ENCODE measurements around the gene STAG1.
"Not testable (repeated sequence)": the region's sequence is repeated elsewhere in the genome, so short reads cannot be mapped to it uniquely, and the experiment has no call there.

STAG1 gene

DNA sequence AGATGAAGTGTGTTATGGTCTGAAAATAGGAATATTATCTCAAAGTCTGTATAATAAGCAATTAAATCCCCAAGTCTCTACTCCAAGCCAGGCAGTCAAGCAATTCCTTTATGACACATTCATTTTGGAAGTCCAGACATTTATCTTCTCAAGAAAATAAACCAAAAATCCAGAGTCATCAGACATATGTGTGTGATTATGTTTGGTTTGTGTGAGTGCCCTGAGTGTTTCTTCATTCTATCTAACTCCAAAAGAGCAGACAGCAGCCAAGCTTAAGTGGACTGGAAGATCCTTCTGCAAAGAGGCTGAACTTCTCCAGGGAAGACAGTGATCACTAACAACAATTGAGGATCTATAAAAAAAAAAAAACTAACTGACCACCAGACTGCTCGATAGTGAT, 239.8 kb downstream of the STAG1 start:
- no peak for DNase-seq (ENCODE audit: low read depth in 2 of 2)

DNA sequence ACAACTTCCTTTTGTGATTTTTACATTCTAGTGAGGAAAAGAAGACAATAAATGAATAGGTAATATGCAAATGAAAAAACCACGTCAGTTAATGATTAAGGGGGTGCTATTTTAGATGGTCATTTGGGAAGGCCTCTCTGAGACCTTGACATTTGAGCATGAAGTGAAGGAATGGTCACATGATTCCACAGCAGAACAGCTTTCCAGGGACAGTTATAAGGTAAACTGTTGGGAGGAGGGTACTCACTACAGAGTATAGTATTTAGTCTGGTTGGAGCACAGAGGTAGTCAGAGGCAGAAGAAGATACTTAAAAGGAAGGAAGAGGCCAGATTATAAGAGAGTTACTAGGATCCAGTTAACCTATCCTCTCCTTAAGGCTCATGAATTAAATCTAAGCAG, 246.5 kb downstream of the STAG1 start:
- no peak for DNase-seq (ENCODE audit: low read depth in 2 of 2)

GRCh38 chr3:136503056-136503455, 249.1 kb downstream of the STAG1 start:
- no peak for DNase-seq (ENCODE audit: low read depth in 2 of 2)

DNA sequence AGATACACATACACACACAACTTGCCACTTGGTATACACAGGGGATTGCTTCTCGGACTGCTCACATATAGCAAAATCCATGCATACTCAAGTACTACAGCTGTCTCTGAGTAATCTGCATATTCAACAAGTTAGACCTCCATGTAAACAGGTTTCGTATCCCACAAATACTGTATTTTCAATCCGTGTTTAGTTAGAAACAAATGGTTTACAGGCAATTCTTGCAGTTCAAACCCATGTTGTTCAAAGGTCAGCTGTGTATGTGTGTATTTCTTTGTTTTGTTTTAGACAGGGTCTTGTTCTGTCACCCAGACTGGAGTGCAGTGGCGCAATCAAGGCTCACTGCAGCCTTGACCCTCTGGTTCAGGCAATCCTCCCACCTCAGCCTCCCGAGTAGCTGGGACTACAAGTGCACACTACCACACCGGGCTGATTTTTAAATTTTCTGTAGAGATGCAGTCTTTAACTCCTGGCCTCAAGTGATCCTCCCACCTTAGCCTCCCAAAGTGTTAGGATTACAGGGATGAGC, 253.2 kb downstream of the STAG1 start:
- DNase-seq (ENCODE audit: low read depth in 2 of 2), result no peak

DNA sequence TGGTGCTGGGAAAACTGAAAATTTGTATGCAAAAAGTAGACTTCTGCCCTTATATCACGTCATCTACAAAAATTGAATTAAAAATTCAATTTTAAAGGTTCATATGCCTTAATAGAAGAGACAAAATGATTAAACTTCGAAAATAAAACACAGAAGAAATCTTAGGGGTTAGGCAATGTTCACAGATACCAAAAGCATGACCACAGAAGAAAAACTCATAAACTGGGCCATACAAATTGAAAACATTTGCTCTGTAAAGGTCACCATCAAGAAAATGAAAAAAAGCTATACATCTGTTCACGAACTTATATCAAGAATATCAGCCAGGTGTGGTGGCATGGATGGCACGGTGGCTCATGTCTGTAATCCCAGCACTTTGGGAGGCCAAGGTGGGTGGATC, 257.0 kb downstream of the STAG1 start:
- no peak for DNase-seq (ENCODE audit: low read depth in 2 of 2)

GRCh38 chr3:136490646-136491405, 261.4 kb downstream of the STAG1 start:
- DNase-seq (ENCODE audit: low read depth in 2 of 2), result no peak

- DNase-seq (ENCODE audit: low read depth in 2 of 2), result no peak
These were observed 266.4 kb downstream of the STAG1 start for GRCh38 chr3:136485777-136486176.

- DNase-seq (ENCODE audit: low read depth in 2 of 2), result no peak
These were observed 275.9 kb downstream of the STAG1 start for GRCh38 chr3:136476280-136476679.

DNA sequence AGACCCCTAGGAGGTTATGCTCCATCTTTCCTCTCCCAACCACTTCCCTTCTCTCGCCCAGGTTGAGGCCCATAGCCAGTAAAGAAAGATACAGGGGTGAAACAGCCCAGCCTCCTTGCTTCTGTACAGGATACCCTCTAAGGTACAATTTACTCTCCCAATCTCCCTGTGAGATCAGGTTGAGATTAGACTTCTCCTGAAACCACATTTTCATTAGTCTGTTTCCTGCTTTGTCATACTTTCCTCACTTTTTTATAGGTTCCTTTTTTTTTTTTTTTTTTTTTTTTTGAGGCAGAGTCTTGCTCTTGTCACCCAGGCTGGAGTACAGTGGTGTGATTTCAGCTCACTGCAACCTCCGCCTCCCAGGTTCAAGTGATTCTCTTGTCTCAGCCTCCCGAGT, 277.3 kb downstream of the STAG1 start:
- not testable (repeated sequence) for DNase-seq (ENCODE audit: low read depth in 2 of 2)

- no peak for DNase-seq (ENCODE audit: low read depth in 2 of 2)
These were observed 278.4 kb downstream of the STAG1 start for GRCh38 chr3:136473716-136474326.

- no peak for DNase-seq (ENCODE audit: low read depth in 2 of 2)
These were observed 286.9 kb downstream of the STAG1 start for GRCh38 chr3:136465296-136465695.

DNA sequence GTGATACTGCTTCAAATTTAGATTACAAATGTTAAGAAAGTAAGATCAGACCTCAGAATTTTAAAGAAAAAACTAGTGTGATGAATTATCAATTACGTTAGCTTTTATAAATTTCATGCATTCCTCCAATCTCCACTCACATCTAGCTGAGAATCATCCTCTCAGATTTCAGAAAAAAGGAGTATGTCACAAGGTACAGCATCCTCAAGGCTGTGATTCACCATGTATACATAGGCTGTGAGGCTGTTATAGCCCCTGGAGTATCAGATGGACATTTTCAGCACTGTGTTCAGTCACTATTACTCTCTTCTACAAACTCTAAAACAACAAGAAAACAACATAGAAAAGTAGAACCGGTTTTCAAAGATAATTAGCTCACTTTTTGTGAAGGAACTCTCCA, 287.7 kb downstream of the STAG1 start:
- no peak for DNase-seq (ENCODE audit: low read depth in 2 of 2)

DNA sequence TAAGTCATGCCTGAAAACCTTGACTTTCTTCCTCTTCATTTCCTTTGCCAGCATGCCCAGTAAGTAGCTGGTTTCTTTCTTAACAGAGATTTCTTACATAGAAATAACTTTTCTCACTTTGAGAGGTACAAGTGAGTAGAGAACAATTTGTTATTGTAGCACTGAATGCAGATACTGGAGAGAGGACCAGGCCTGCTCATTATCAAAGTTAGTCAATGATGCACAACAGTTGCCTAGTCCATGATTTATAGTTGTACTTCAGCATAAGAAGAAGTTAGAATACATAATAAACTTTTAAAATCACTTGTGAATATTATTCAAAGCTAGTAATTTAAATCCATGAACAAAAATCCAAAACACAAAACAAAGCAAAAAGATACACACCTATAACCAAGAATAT, 289.0 kb downstream of the STAG1 start:
- no peak for DNase-seq (ENCODE audit: low read depth in 2 of 2)

- no peak for DNase-seq (ENCODE audit: low read depth in 2 of 2)
These were observed 294.4 kb downstream of the STAG1 start for GRCh38 chr3:136457793-136458192.

GRCh38 chr3:136456196-136456595, 296.0 kb downstream of the STAG1 start:
- DNase-seq (ENCODE audit: low read depth in 2 of 2), result no peak

DNA sequence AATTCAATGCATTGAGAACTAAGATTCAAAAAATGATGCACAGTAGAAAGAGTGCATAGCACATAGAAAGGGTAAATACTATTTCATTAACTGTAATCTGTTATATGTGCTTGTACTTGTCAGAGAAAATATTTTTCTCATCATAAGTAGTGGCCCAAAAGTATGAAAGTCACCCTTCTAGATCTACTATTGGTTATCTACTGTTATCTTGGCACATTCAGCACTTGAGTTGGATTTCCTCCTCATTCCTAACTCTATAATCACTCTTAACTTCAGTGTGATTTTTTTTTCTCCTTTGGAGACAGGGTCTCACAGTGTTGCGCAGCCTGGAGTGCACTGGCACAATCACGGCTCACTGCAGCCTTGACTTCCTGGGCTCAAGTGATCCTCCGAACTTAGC, 307.6 kb downstream of the STAG1 start:
- DNase-seq (ENCODE audit: low read depth in 2 of 2), result no peak

GRCh38 chr3:136437043-136437442, 315.1 kb downstream of the STAG1 start:
- no peak for DNase-seq (ENCODE audit: low read depth in 2 of 2)

GRCh38 chr3:136434429-136434828, 317.7 kb downstream of the STAG1 start:
- DNase-seq (ENCODE audit: low read depth in 2 of 2), result no peak

DNA sequence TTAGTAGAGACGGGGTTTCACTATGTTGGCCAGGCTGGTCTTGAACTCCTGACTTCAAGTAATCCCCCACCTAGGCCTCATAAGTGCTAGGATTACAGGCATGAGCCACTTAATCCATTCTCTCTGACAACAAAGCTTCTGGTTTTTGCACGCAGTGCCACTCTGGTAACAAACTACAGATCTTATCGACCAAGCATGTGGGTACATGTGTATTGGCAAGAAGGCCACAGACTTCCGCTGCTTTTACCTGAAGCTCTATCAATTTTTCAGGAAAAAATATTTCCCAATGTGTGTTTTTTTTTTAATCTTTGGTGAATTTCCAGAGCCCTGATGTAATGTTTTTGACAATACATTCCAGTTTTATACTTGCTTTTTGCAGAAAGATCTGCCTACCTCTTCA, 319.5 kb downstream of the STAG1 start:
- no peak for DNase-seq (ENCODE audit: low read depth in 2 of 2)

DNA sequence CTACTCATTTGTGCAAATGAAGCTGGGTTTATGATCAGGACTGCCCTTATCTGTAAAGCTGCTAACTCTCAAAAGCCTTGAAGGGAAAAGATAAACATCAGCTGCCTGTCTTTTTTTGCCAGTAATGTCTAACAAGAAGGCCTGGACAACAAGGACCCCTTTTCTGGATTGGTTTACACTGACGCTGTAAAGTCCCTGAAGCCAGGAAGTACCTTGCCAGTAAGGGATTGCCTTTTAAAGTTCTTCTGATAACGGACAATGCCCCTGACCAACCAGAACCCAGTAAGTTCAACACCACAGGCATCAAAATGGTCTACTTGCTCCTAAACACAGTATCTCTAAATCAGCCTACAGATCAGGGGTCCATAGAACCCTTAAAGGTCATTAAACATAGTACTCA, 324.0 kb downstream of the STAG1 start:
- DNase-seq (ENCODE audit: low read depth in 2 of 2), result no peak

GRCh38 chr3:136427236-136427635, 324.9 kb downstream of the STAG1 start:
- no peak for DNase-seq (ENCODE audit: low read depth in 2 of 2)

DNA sequence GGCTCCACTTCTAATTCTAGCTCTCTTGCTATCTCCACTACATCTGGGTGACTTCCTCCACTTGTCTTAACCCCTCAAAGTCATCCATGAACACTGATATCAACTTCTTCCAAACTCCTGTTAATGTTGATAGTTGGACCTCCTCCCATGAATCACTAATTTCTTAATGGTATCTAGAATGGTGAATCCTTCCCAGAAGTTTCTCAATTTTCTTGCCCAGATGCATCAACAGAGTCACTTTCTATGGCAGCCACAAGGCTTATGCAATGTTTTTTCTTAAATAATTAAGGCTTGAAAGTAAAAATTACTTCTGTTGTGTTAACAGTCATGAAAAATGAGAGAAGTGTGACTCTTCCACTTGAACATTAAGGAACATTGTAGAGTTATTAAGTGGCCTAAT, 337.7 kb downstream of the STAG1 start:
- DNase-seq (ENCODE audit: low read depth in 2 of 2), result no peak

DNA sequence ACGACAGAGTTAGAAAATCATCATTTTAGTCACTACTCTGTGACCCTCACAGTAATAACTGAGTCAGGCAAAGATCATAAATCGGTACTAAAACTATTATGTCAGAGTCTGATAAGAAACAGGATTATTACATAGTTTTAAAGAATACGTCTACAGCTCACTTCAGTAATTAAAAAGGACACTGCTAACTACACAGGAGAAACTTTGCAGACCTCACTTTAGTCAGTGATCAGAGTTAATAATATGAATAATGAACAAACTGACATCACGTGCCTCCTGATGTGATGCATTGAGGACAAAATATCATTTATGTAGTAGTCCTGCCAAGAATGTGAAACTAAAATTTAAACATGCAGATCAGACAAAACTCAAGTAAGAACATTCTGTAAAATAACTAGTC, 339.9 kb downstream of the STAG1 start:
- DNase-seq (ENCODE audit: low read depth in 2 of 2), result no peak

Data from stimulated activated CD4-positive, alpha-beta T cell treated with anti-CD3 and anti-CD28 coated beads, Interleukin-1b, Interleukin-23, amount 100 ng/mL, for 1 hour (primary cell).